Esophagus muscularis mucosa (tissue), 4 donors: ENCODE data around the gene THBS2. TPM values are rescaled to one million over a fixed set of nuclear protein-coding genes. Genes with fewer than 3 reads are reported as not detected.

Experiments used
- DNase-seq: peaks from one replicate; pipeline ENCODE4 v3.0.0-alpha.2; 2017; ENCODE audit errors: extremely low spot score
- H3K27ac ChIP-seq, 4 donors: fragments of 200-600 bp; sonication (generic); replicated peaks in 1 of 4; 1 replicate in 3 of 4; 2 replicates in 1 of 4; pipeline ENCODE4 v1.5.1; 2016 to 2019; ENCODE audit warnings: mild to moderate bottlenecking in 1 of 4
- H3K27me3 ChIP-seq, 4 donors: fragments of 200-600 bp; sonication (generic); one replicate each; pipeline versions ENCODE4 v1.5.1 to v1.6.0; 2016 to 2019
- H3K36me3 ChIP-seq, 4 donors: fragments of 200-600 bp; sonication (generic); one replicate each; pipeline ENCODE4 v1.5.1; 2016 to 2019
- H3K4me1 ChIP-seq, 4 donors: fragments of 200-600 bp; sonication (generic); one replicate each; pipeline ENCODE4 v1.5.1; 2016 to 2019
- H3K4me3 ChIP-seq, 4 donors: fragments of 200-600 bp; sonication (generic); 1 replicate in 2 of 4; 2 replicates in 2 of 4; pipeline ENCODE4 v1.5.1; 2016 to 2019; ENCODE audit warnings: mild to moderate bottlenecking in 4 of 4, moderate library complexity in 1 of 4
- H3K9me3 ChIP-seq, 4 donors: fragments of 200-600 bp; sonication (generic); 1 replicate in 3 of 4; 2 replicates in 1 of 4; pipeline ENCODE4 v1.5.1; 2016 to 2019
- EP300 ChIP-seq: sonication (generic); formaldehyde crosslinking; IDR thresholded peaks from one replicate; pipeline ENCODE4 v1.6.1; 2017; ENCODE audit warnings: antibody characterized with exemption
- POLR2A ChIP-seq: fragments of 450-650 bp; IDR thresholded peaks from one replicate; pipeline ENCODE4 v1.6.1; 2017; ENCODE audit warnings: antibody characterized with exemption, moderate library complexity, mild to moderate bottlenecking, low read depth
- POLR2AphosphoS5 ChIP-seq, 2 donors: sonication (generic); formaldehyde crosslinking; IDR thresholded peaks; one replicate each; pipeline ENCODE4 v1.6.1; 2017; ENCODE audit warnings: antibody characterized with exemption in 2 of 2
- WGBS: methylation state at CpG from one replicate; pipeline ENCODE4 v1.1.5; 2018; 5-methylcytosine and 5-hydroxymethylcytosine counted together
- intact Hi-C: fragments of 100-400 bp; cut with DNase I; formaldehyde crosslinking; loops from one replicate; pipeline ENCODE4 v1.15.1; 2023
- total RNA-seq, 4 donors: library from RNA; depleted of rRNA; stranded (reverse); fragments of >200 nt; gene quantifications; one replicate each; pipeline versions ENCODE4 v1.1.0 to v1.2.1, GENCODE V29; 2016
- TF ChIP-seq, protein P1 (sequence below), 3 experiments: fragments of 200-600 bp in 2 of 3; fragments of 450-650 bp in 1 of 3; sonication (generic) in 2 of 3; IDR thresholded peaks; one replicate each; pipeline ENCODE4 v1.5.1; 2017 to 2019; ENCODE audit warnings: antibody characterized with exemption in 3 of 3, mild to moderate bottlenecking in 2 of 3, moderate library complexity in 1 of 3

THBS2 gene
- total RNA-seq, 4 donors from 2014 or later, result 25.7 to 36.4 (median 28.8) TPM

DNA sequence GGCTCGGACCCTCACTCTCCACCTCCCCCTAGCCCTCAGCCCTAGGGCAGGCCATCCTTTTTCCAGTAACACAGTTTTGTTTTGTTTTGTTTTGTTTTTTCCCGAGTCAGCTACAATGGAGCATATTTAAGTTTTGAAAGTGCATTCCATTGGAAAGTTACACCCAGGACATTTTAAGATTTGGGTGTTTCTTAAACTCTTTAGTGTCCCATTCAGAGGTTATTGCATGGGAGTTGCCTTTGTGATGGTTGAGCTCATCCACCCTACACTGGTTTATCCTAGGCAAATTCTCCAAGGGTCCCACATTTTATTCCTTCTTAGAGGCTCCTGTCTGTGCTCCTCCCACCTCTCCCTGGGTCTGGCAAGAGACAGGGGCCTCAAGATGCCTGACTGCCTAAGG lies 58.9 kb downstream of the THBS2 start:
- H3K27ac ChIP-seq, result no peak overlapping the region
- peaks cover 4 to 17% (median 13%) of the 10 kb centered on the region in 4 donors for H3K4me1 ChIP-seq
- no peaks in the 10 kb centered on the region for H3K36me3 ChIP-seq
- H3K4me3 ChIP-seq, result no peak overlapping the region
- intact Hi-C loops, result no loop called here
- H3K27me3 ChIP-seq, result no peaks in the 10 kb centered on the region
- DNase-seq, result no peak
- TF ChIP-seq EP300 (no peak), POLR2A (no peak), POLR2AphosphoS5 (IDR thresholded peaks at IDR 0.05) (no peak)
- TF ChIP-seq, protein P1, sequence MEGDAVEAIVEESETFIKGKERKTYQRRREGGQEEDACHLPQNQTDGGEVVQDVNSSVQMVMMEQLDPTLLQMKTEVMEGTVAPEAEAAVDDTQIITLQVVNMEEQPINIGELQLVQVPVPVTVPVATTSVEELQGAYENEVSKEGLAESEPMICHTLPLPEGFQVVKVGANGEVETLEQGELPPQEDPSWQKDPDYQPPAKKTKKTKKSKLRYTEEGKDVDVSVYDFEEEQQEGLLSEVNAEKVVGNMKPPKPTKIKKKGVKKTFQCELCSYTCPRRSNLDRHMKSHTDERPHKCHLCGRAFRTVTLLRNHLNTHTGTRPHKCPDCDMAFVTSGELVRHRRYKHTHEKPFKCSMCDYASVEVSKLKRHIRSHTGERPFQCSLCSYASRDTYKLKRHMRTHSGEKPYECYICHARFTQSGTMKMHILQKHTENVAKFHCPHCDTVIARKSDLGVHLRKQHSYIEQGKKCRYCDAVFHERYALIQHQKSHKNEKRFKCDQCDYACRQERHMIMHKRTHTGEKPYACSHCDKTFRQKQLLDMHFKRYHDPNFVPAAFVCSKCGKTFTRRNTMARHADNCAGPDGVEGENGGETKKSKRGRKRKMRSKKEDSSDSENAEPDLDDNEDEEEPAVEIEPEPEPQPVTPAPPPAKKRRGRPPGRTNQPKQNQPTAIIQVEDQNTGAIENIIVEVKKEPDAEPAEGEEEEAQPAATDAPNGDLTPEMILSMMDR (IDR thresholded peaks at IDR 0.05), result no peak
- no peaks in the 10 kb centered on the region for H3K9me3 ChIP-seq
- WGBS, result 80% methylated on average over 2 of the region's 2 CpGs

DNA sequence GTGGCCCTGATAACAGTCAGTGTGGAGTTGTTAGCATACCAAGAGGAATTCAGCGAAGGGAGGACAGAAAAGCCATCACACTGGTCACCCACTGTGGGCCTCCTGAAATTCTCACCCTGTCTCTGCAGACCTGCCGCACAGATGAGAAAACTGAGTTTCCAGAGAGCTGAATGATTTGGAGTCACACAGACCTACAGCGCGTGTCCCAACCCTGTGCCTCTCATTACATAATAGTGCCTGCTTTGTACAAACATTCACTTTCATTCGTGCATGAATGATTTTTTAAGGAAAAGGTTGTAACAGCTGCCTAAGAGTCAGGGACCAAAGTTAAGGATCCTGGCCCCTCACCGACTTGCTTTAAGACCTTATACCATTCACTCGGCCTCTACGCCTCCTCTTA lies 62.7 kb downstream of the THBS2 start:
- Histone ChIP-seq H3K27ac (peak overlapping the region in 1 of 4 donors; percentile 43), H3K4me3 (no peak overlapping the region), H3K9me3 (no peaks in the 10 kb centered on the region), H3K4me1 (peaks cover 4 to 35% (median 29%) of the 10 kb centered on the region in 4 donors), H3K36me3 (no peaks in the 10 kb centered on the region), H3K27me3 (no peaks in the 10 kb centered on the region)
- intact Hi-C loops, result no loop called here
- 85% methylated on average over 8 of the region's 8 CpGs for WGBS
- TF ChIP-seq POLR2A, result no peak
- TF ChIP-seq, protein P1 (IDR thresholded peaks at IDR 0.05), result no peak
- no peak for TF ChIP-seq EP300
- no peak for TF ChIP-seq POLR2AphosphoS5 (IDR thresholded peaks at IDR 0.05)
- DNase-seq, result peak; percentile 85

DNA sequence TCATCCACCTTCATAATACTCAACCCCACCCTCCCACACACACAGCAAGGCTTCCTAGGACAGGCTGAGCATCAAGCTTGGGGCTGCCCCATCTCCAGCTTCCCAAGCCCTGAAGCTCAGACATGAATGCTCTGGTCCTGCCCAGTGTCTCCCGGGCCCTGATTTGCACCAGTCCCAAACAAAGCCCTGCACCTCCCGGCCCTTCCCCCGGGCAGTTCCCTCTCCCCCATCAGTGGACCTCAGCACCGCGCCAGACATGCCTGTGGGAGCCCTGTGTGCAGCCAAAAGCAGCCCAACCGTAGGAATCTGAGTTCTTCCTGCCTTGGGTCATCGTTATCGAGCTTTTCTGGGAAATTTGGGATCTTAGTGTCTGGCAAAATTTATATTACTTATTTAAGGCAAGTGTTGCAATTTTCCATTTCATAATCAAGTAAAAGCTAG lies 63.5 kb downstream of the THBS2 start:
- Histone ChIP-seq H3K27me3 (no peaks in the 10 kb centered on the region), H3K9me3 (no peaks in the 10 kb centered on the region), H3K4me3 (no peak overlapping the region), H3K27ac (peak overlapping the region; percentile 24 to 63 (median 40)), H3K36me3 (no peaks in the 10 kb centered on the region), H3K4me1 (peaks cover 4 to 35% (median 29%) of the 10 kb centered on the region in 4 donors)
- DNase-seq, result peak; percentile 92
- TF ChIP-seq POLR2AphosphoS5 (IDR thresholded peaks at IDR 0.05), result peak; percentile 34 to 41
- no peak for TF ChIP-seq EP300
- TF ChIP-seq, protein P1 (IDR thresholded peaks at IDR 0.05), result no peak
- intact Hi-C loops, result no loop called here
- 52% methylated on average over 8 of the region's 8 CpGs for WGBS

DNA sequence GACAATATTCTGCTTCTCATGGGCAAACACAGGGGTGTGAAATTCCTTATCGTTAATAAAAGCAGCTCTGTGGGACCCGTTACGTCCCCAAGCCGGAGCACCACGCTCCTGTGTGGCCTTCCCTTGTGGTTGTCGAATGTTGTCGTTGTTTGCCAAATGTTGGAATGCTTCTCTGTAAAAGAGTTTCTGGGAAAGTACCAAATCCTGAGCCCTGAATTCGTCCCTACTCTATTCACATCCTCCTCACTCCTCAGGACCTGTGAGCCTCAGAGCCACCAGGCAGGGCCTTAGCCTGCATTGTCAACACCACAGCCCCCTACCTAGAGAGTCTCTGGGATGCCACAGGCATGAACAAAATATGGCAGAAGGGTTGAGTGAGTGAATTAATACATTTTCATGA lies 64.0 kb downstream of the THBS2 start:
- Histone ChIP-seq H3K9me3 (no peaks in the 10 kb centered on the region), H3K4me3 (no peak overlapping the region), H3K27me3 (no peaks in the 10 kb centered on the region), H3K36me3 (no peaks in the 10 kb centered on the region), H3K4me1 (peaks cover 4 to 35% (median 29%) of the 10 kb centered on the region in 4 donors), H3K27ac (peak overlapping the region; percentile 24 to 63 (median 40))
- no peak for TF ChIP-seq EP300
- TF ChIP-seq, protein P1 (IDR thresholded peaks at IDR 0.05), result no peak
- no peak for TF ChIP-seq POLR2A
- TF ChIP-seq POLR2AphosphoS5 (IDR thresholded peaks at IDR 0.05), result no peak
- DNase-seq, result peak; percentile 64
- WGBS, result 65% methylated on average over 8 of the region's 8 CpGs
- intact Hi-C loops, result no loop called here

DNA sequence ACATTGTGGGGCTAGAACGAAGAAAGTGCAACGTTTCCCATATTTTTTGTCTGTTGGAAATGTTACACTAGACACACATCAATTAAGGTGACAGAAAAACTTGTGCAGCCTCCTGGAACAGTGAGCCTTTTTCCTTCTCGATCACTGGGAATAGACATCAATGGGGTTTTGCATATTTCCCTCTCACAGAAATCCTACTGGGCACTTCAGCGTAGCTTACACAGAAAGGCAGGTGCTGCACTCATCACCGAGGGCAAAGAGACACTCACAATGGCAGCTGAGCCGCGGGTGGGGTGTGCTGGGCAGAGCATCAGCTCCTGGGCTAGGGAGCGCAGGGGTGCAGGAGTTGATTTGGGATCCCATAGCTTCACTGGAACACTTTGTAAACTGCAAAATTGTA lies 64.5 kb downstream of the THBS2 start:
- WGBS, result 92% methylated on average over 8 of the region's 8 CpGs
- peak; percentile 66 for DNase-seq
- Histone ChIP-seq H3K36me3 (no peaks in the 10 kb centered on the region), H3K27ac (peak overlapping the region in 3 of 4 donors; percentile 34 to 63 (median 45)), H3K4me3 (no peak overlapping the region), H3K27me3 (no peaks in the 10 kb centered on the region), H3K9me3 (no peaks in the 10 kb centered on the region), H3K4me1 (peaks cover 4 to 35% (median 29%) of the 10 kb centered on the region in 4 donors)
- intact Hi-C loops, result no loop called here
- TF ChIP-seq, protein P1 (IDR thresholded peaks at IDR 0.05), result no peak
- no peak for TF ChIP-seq EP300
